Stimulated activated naive CD8-positive, alpha-beta T cell treated with anti-CD3 and anti-CD28 coated beads, Interleukin-15, amount 100 ng/mL, for 72 hours (primary cell): ENCODE data around the gene CIAPIN1.

Experiments
- ATAC-seq: fragments of 150-1000 bp; cut with Tn5 transposase; 2 replicates; pipeline ENCODE4 v1.10.0; 2021; ENCODE audit warnings: mild to moderate bottlenecking, moderate library complexity
- DNase-seq, 2 donors: peaks; one replicate each; pipeline ENCODE4 v3.0.0; 2021 to 2022
- H3K27ac Mint-ChIP-seq, 2 donors: one replicate each; pipeline ENCODE4 v1.8.0; 2022; ENCODE audit warnings: mild to moderate bottlenecking in 2 of 2, mixed read lengths in 2 of 2, moderate library complexity in 2 of 2
- H3K27me3 Mint-ChIP-seq: one replicate; pipeline ENCODE4 v1.8.0; 2022; ENCODE audit warnings: mixed read lengths
- H3K4me1 Mint-ChIP-seq: one replicate; pipeline ENCODE4 v1.8.0; 2022; ENCODE audit warnings: mild to moderate bottlenecking, mixed read lengths
- H3K4me3 Mint-ChIP-seq, 2 donors: one replicate each; pipeline ENCODE4 v1.8.0; 2022; ENCODE audit warnings: mild to moderate bottlenecking in 2 of 2, mixed read lengths in 2 of 2, moderate library complexity in 1 of 2
- H3K9me3 Mint-ChIP-seq, 2 donors: one replicate each; pipeline ENCODE4 v1.8.0; 2022; ENCODE audit warnings: mixed read lengths in 2 of 2

The CIAPIN1 gene

DNA sequence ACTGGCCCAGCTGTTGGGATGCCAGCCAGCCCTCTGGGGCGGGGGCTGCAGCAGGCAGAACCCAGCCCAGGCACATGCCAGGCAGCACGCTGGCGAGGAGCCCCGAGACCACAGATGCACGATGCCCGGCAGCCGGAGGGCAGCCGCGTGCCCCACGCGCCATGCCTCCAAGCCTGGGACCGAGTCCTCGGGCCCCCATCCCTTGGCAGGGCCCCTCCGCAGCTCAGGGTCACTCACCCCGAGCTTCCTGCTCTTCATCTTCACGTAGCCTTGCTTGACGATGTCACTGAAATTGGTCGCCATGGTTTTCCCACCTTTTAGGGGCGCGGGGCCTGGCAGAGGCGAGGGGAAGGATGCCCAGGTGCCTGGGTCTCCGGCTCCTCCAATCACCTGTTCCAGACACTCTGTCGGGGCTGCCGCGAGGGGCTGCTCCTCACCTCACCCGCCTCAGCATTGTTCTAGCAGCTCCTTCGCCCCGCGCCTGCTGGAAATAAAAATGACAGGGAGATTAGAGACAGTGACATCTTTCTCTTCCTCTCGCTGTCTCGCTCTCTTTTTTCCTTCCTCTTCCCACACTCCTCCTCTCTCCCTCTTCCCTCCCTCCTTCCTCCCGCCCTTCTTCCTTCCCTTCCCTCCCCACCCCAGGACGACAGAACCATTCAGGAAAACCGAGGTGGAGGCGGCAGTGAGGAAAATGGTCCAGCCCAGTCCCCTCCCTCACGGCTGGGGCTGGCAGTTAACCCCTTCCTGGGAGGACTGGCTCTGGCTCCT, 32.2 kb upstream of the CIAPIN1 start:
- Mint-ChIP-seq H3K4me3 (no peak overlapping the region), H3K27ac (peak overlapping the region in 1 of 2 donors; percentile 72), H3K4me1 (peaks cover 36% of the 10 kb centered on the region), H3K27me3 (no peaks in the 10 kb centered on the region), H3K9me3 (no peaks in the 10 kb centered on the region)
- ATAC-seq: no peak
- DNase-seq: no peak

DNA sequence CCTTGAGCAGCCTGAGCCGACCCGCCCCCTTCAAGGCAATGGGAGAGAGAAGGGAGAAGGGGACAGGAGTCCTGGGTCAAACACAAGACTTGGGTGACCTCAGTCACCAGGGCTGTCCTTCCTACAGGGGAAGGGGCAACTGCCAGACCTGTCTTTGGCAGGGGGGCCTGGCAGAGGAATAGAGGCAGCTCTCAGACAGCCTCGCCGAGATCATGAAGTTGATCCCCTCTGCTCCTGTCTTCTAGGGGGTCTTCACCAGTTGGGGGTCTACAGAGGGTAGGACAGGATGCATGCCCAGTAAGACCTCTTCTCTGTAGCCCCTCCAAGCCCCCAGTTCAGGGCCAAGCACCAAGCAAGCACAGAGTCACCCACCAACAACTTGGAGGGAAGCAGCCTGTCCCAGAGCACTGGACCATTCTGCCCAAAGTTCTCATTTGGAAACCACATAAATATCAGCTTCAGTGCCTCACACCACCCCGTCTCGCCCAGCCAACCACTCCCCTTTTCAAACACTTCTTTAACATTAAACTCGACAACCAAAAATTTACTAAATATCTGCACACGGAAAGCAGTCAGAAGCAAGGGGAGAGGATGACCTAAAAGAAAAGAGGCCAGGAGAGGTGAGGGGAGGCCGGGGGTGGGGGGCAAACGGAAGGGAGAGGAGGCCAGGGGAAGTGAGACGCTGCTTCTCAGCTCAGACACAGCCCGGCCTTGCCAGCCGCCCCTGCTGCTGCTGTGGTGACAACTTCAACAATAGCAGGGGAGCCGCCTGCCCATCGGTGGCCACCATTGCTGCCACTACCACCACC, 31.4 kb upstream of the CIAPIN1 start:
- H3K4me1 Mint-ChIP-seq: peaks cover 36% of the 10 kb centered on the region
- H3K27ac Mint-ChIP-seq: peak overlapping the region in 1 of 2 donors; percentile 34
- H3K27me3 Mint-ChIP-seq: no peaks in the 10 kb centered on the region
- H3K4me3 Mint-ChIP-seq: no peak overlapping the region
- no peaks in the 10 kb centered on the region for H3K9me3 Mint-ChIP-seq
- no peak for ATAC-seq
- DNase-seq: no peak

DNA sequence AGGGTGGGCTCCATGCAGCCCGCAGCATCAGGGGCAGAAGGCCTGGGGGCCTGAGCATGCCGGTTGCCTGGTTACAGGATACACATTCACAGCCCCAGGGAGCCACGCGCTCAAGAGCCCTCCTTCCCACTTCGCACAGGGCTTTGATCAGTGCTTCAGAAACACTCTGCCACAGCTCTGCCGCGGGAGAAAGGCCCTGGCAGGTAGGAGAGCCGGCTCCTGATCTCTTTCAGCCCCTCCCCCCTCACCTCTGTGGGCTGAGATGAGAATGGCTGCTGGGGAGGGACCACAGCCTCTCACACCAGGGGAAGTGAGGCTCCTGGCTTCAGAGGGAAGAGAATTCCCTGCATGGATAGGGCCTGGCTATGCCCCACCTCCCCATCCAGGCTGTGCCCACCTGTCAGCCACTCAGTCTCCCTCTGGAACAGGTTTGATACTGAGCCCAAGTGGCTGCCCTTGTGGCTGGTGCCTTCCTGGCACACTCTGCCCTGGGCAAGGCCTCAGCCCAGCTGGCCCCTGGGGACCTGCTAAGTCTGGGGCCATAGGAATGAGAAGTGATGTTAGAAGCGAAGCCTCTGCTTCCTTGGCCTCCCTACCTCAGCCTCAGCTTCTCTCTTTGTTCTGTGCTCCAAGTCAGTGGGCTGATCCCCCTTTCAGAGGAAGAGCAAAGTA, 30.5 kb upstream of the CIAPIN1 start:
- Mint-ChIP-seq H3K4me3 (no peak overlapping the region), H3K27me3 (no peaks in the 10 kb centered on the region), H3K4me1 (peaks cover 36% of the 10 kb centered on the region), H3K27ac (no peak overlapping the region), H3K9me3 (no peaks in the 10 kb centered on the region)
- ATAC-seq (no peak), DNase-seq (no peak)

DNA sequence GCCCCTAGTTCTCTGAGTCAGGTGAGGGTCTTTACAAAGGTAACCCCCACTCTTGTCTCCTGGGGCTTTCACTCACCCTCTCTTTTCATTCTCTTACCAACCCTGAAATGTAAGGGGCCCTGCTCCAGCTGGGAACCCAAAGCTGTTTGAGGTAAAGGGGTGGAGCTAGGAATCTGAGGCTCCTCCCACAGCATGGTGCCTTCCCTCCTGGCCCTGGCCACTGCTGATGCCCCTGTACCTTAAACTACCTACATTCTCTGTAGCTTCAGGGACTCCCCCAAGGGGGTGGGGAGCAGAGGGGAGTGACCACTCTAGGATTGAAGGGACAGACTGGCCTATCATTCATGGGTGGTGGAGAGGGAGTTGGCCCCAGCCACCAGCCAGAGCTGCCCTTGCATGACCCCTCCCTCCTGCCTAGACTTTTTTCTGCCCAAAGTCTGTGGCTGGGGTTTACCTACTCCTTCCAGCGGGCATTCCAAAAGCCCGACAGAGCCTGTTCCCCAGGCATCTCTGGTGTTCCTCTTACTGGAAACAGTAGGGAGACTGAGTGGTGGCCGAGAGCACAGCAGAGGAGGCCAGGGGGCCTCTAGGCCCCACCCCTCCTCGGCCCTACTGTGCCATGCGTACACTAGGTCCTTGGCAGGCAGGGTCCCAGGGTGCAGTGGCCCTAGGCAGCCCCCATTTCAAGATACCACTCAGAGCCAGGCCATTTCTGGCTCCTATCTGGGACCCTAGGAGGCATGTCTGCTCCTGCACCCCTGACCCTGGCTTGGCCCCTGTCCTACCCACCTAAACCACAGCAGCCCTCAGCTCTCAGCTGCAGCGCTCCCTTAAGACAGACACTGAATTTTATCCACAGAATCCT, 29.6 kb upstream of the CIAPIN1 start:
- Mint-ChIP-seq H3K27me3 (no peaks in the 10 kb centered on the region), H3K4me3 (peak overlapping the region in 1 of 2 donors; percentile 1), H3K27ac (no peak overlapping the region), H3K4me1 (peaks cover 40% of the 10 kb centered on the region), H3K9me3 (no peaks in the 10 kb centered on the region)
- ATAC-seq (no peak), DNase-seq (no peak)

DNA sequence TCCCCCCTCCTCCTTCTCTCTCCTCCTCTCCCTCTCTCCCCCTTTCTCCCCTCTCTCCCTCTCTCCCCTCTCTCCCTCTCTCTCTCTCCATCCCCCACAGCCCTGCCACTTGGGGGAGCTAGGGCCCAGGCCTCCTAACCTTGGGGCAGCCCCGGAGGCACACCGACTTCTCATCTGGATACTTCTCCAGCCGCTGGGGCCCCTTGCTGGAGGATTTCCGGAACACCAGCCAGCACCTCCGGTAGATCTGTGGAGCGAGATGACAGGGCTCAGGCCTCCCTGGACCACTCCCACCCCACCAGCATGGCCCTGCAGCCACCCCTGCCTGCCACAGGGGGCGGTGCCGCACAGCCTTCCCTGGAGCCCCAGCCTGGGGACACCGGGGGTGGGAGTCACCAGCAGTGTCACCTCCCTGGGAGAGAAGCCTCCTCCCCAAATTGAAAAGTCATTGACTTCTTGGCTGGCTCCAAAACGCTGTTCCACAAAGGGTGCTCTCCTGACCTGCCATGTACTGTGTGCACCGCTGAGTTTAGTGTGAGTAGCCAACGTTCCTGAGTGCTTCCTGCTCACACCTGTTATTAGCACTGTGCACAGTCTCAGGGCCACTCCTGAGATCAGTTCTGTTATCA, 28.6 kb upstream of the CIAPIN1 start:
- Mint-ChIP-seq H3K9me3 (no peaks in the 10 kb centered on the region), H3K27ac (no peak overlapping the region), H3K27me3 (no peaks in the 10 kb centered on the region), H3K4me3 (peak overlapping the region; percentile 49 to 69), H3K4me1 (peaks cover 40% of the 10 kb centered on the region)
- DNase-seq: peak; percentile 76 to 91
- ATAC-seq: peak; percentile 97

DNA sequence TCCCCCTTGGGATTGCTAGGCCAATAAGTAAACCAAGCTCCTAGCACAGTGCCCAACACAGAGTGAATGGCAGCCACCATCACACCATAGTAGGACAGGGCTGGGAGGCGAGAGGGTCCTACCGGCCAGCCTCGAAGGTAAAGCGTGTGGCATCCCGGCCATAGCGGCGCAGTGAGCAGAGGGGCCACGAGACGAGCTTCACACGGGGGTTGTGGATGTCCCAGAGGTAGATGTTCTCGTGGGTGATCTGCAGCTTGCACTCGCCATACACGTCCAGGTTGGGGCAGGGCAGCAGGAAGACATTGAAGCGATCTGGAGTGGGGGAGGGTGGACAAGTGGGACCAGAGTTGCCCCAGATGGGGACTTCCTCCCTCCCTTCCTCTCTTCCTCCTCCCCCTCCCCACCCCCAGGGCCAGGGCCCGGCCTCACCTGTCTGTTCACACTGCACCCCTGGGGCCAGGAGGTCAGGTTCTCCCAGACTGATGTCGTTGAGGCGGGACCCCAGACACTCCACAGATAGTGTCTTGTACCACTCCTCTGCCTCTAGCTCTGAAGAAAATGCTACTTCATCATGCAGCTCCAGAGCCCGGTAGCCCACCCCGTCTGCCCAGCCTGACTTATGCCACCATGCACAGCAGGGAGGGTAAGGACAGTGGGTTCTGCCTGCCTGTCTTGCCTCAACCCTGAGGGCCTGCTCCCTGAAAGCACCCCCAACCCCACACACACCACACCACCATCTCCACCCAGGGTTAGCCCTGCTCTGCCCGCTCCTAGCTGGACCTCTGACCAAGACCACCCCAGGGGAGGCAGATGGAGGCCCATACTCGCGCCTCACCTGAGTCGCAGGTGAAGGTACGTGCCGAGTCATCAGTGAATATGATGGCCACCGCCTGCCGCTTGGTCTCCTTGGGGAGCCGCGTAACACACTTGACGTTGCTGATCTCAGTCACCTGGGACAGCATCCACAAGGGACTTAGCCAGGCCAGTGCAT, 27.8 kb upstream of the CIAPIN1 start:
- peak overlapping the region; percentile 50 to 90 for H3K27ac Mint-ChIP-seq
- ATAC-seq (no peak), DNase-seq (peak in 1 of 2 donors; percentile 11)
- H3K4me1 Mint-ChIP-seq: peaks cover 37% of the 10 kb centered on the region
- H3K4me3 Mint-ChIP-seq: peak overlapping the region; percentile 46 to 49
- H3K27me3 Mint-ChIP-seq: no peaks in the 10 kb centered on the region
- H3K9me3 Mint-ChIP-seq: no peaks in the 10 kb centered on the region

DNA sequence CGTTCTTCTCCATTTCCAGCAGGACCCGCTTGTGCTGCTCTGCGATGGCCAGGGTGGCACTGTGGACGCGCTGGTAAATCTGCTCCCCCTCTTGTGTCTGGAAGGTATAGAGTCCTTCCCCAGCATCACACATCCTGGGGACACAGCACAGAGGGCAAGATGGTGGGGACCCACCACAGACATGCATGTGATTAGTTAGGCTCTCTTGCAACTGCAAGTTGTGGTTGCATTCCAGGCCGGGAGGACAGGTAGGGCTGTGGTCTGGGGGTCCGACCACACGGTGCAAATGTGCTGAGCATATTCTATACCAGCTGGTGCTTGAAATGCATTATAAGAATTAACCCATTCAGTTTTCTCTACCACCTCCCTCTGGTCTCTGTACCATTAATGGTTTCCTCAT, 26.7 kb upstream of the CIAPIN1 start:
- Mint-ChIP-seq H3K27ac (no peak overlapping the region), H3K27me3 (no peaks in the 10 kb centered on the region), H3K9me3 (no peaks in the 10 kb centered on the region), H3K4me3 (no peak overlapping the region), H3K4me1 (peaks cover 28% of the 10 kb centered on the region)
- no peak for DNase-seq
- ATAC-seq: no peak

DNA sequence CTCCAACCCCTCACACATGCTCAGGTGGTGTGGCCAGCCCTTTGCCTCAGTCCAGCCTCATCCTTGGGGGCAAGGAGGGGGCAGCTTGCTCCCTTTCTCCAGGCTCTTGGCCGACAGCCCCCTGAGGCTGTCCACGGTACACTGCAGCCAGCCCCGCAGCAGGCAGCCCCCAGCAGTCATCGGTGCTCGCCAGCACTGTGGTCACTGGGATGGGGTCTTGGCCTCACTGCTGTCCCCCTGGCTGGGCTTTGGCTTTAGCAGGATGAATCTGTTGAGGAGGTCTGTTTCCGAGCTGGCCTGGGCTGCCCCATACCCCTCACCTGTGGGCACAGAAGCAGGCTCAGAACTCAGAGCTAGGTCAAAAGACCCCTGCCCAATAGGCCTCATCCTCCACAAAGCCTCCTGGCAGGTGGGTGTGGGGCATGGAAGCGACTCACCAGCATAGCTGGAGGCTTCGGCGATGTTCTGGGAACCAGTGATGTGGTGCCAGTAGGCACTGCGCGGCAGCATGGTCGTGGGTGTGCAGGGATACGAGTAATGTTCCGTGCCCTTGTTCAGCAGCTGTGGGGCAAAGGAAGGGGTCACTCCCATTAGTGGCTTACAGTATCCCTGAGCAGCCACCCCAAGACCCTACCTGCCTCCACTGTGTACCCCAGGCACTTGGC, 26.1 kb upstream of the CIAPIN1 start:
- Mint-ChIP-seq H3K4me1 (peaks cover 28% of the 10 kb centered on the region), H3K27me3 (no peaks in the 10 kb centered on the region), H3K4me3 (no peak overlapping the region), H3K9me3 (no peaks in the 10 kb centered on the region), H3K27ac (no peak overlapping the region)
- ATAC-seq (no peak), DNase-seq (no peak)

DNA sequence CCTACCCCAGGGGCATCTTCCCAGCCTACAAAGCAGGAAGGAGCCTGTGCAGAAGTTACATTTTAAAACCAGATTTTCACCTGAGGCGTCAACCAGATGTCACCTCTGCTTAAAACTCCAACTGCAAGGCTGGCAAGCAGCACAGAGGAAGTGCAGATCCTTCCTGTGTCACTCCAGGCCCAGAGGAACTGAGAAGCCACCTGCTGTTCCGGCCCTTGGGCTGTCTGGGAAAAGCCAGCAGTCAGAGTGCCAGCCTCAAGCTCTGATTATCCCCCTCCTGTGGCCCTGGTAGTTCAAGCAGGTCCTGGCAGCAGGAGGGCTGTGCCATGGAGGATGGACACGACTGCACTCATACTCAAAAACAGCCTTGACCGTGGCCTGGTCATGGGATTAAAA, 25.5 kb upstream of the CIAPIN1 start:
- H3K9me3 Mint-ChIP-seq: no peaks in the 10 kb centered on the region
- DNase-seq (no peak), ATAC-seq (no peak)
- peak overlapping the region in 1 of 2 donors; percentile 52 for H3K27ac Mint-ChIP-seq
- H3K4me3 Mint-ChIP-seq: no peak overlapping the region
- H3K4me1 Mint-ChIP-seq: peaks cover 28% of the 10 kb centered on the region
- H3K27me3 Mint-ChIP-seq: no peaks in the 10 kb centered on the region

DNA sequence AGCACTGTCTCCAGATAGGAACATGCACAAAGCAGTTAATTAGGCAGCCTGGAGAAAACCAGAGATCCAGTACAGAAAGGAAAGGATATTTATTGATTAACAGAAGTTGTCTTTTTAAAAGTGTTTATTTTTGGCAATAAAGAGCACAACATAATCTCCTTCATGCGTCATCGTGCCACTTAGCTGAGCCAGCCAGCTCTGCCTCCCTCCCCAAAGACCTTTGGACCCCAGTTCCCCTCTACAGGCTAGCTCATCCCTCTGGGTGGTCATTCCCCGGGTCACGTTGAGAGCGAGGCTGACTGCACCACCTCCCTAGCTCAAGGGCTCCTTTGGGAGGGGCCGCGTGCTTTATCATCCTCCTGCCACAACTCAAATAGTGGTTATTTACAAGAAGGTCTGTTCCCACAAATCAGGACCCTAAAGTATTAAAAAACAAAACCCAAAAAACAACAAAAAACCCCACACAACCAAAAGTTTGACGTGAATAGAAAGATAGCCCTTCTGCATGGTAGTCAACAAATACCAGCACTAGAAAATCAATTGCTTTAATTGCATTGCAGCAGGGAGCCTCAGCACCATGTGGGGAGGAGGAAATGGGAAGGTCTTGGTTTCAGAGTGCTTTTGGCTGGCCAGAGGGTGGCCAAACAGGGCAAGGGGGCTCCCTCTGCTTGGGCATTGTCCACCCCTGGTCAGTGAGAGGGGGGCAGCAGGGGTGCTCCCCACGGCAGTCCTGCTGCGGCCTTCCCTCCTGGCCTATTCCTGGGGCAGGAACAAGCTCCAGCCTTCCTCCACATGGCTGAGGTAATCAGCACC, 24.9 kb upstream of the CIAPIN1 start:
- no peak for DNase-seq
- no peak for ATAC-seq
- Mint-ChIP-seq H3K27me3 (no peaks in the 10 kb centered on the region), H3K4me1 (peaks cover 28% of the 10 kb centered on the region), H3K9me3 (no peaks in the 10 kb centered on the region), H3K27ac (no peak overlapping the region), H3K4me3 (no peak overlapping the region)

DNA sequence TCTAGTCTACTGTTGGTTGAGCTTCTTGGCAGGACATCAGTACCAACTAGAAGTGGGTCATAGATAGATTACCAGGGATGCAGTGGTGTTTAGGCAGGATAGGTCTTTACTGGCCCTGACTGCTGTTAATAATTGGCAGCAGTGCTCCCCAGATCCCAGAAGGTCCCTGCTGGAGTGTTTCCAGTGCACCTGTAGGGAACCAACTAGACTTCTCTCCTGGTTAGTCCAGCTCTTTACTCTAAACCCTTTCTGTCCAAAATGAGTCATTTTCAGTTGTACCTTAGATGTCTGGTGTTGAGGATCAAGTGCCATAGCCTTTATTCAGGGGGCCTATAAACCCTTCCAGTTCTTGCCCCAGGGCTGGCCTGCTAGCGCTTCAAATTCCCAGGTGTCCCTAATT, 24.0 kb upstream of the CIAPIN1 start:
- no peak overlapping the region for H3K4me3 Mint-ChIP-seq
- no peak for ATAC-seq
- no peak for DNase-seq
- no peaks in the 10 kb centered on the region for H3K9me3 Mint-ChIP-seq
- H3K4me1 Mint-ChIP-seq: peaks cover 24% of the 10 kb centered on the region
- no peaks in the 10 kb centered on the region for H3K27me3 Mint-ChIP-seq
- H3K27ac Mint-ChIP-seq: no peak overlapping the region

DNA sequence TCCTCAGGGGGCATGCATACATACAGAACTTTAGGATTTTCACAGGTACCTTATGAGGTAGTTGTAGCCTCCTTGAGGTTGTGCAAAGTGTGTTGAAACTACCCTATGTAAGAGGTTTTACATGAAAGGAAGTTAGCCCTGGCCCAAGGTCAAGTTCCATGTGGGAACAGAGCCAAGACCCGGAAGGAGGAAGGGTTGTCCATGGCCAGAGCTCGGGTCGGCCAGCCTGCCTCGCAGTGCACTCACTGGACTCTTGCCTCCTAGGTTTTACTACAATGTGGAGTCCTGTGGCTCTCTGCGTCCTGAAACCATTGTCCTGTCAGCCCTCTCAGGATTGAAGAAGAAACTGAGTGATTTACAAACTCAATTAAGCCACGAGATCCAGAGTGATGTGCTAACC, 23.5 kb upstream of the CIAPIN1 start:
- H3K27me3 Mint-ChIP-seq: no peaks in the 10 kb centered on the region
- H3K4me3 Mint-ChIP-seq: no peak overlapping the region

More for the DNA sequence above, 23.5 kb upstream of the CIAPIN1 start:
- Mint-ChIP-seq H3K4me1 (peaks cover 24% of the 10 kb centered on the region), H3K27ac (peak overlapping the region in 1 of 2 donors; percentile 61), H3K9me3 (no peaks in the 10 kb centered on the region)
- ATAC-seq (no peak), DNase-seq (no peak)
